ENCODE measurements around the gene DIRAS1. TPM values are rescaled to one million over a fixed set of nuclear protein-coding genes. Genes with fewer than 3 reads are reported as not detected.

The DIRAS1 gene
- total RNA-seq, 1 experiment from 2014 or later = 33.7 TPM

GRCh38 chr19:2700660-2701360 lies 20.4 kb downstream of the DIRAS1 start:
- no peaks in the 10 kb centered on the region for H3K27me3 ChIP-seq (ENCODE audit: insufficient read depth, low read length)
- TF ChIP-seq POLR2A (IDR thresholded peaks at IDR 0.05; ENCODE audit: borderline replicate concordance, extremely low read depth, insufficient read depth, insufficient read length) = no peak
- no peak for TF ChIP-seq ATF3 (IDR thresholded peaks at IDR 0.05)
- no peak for TF ChIP-seq CBX3 (IDR thresholded peaks at IDR 0.05; ENCODE audit: low read depth)
- no peak for TF ChIP-seq MAX (IDR thresholded peaks at IDR 0.05)
- TF ChIP-seq EGR1 (IDR thresholded peaks at IDR 0.05; ENCODE audit: low read depth) = no peak
- no peak for TF ChIP-seq FOSL1 (IDR thresholded peaks at IDR 0.05; ENCODE audit: low read depth)
- no peak for TF ChIP-seq ELF1 (IDR thresholded peaks at IDR 0.05; ENCODE audit: borderline replicate concordance, low read depth)
- no peak for TF ChIP-seq SRF (IDR thresholded peaks at IDR 0.05; ENCODE audit: low read depth)
- TF ChIP-seq EZH2phosphoT487 (IDR thresholded peaks at IDR 0.05; ENCODE audit: borderline replicate concordance) = no peak
- TF ChIP-seq POLR2AphosphoS5 (IDR thresholded peaks at IDR 0.05; ENCODE audit: low read depth, low read length) = no peak
- no peak for TF ChIP-seq ZBTB33 (IDR thresholded peaks at IDR 0.05; ENCODE audit: extremely low read depth, insufficient replicate concordance, low read length)
- TF ChIP-seq YY1 (IDR thresholded peaks at IDR 0.05; ENCODE audit: extremely low read depth, insufficient replicate concordance, low read depth, low read length) = no peak
- no peak for TF ChIP-seq TCF7L2 (IDR thresholded peaks at IDR 0.05; ENCODE audit: borderline replicate concordance, extremely low read depth, insufficient read depth, insufficient read length)
- no peak for TF ChIP-seq ZNF274 (IDR thresholded peaks at IDR 0.05; ENCODE audit: low read depth, low read length)
- TF ChIP-seq ZFX (IDR thresholded peaks at IDR 0.05) = no peak
- no peak for TF ChIP-seq EZH2 (IDR thresholded peaks at IDR 0.05)
- TF ChIP-seq SIN3A (IDR thresholded peaks at IDR 0.05; ENCODE audit: low read depth) = no peak
- TF ChIP-seq CTCF (IDR thresholded peaks at IDR 0.05 in 2 of 3, conservative IDR thresholded peaks at IDR 0.05 in 1 of 3; ENCODE audit: borderline replicate concordance in 1 of 3, insufficient read depth in 1 of 3, low read depth in 2 of 3, low read length in 2 of 3) = no peak
- H3K36me3 ChIP-seq (ENCODE audit: control insufficient read depth in 1 of 2, insufficient read depth in 2 of 2, low read length in 2 of 2) = no peaks in the 10 kb centered on the region
- no peaks in the 10 kb centered on the region for H3K79me2 ChIP-seq (ENCODE audit: insufficient read depth, low read length)
- no peaks in the 10 kb centered on the region for H3K9me2 ChIP-seq (ENCODE audit: insufficient read depth)
- H3K27ac ChIP-seq (ENCODE audit: low read depth, low read length) = no peak overlapping the region
- intact Hi-C loops (cut with micrococcal nuclease) = no loop called here
- no peaks in the 10 kb centered on the region for H4K20me1 ChIP-seq (ENCODE audit: insufficient read depth)
- H3K4me3 ChIP-seq (replicated peaks in 1 of 2; ENCODE audit: low read depth in 1 of 2, low read length in 2 of 2) = no peak overlapping the region
- no peaks in the 10 kb centered on the region for H3K9me3 ChIP-seq (ENCODE audit: control insufficient read depth in 1 of 2, insufficient read depth in 1 of 2, low read depth in 1 of 2, low read length in 2 of 2)
- no peak overlapping the region for H2AFZ ChIP-seq (ENCODE audit: low read depth, low read length, poor library complexity, severe bottlenecking)
- ATAC-seq (no peak), DNase-seq (ENCODE audit: low read depth, low spot score) (no peak)
- BruUV-seq (replicated peaks) = no TSS peak
- no peak overlapping the region for H3K9ac ChIP-seq (ENCODE audit: low read length)
- CTCF ChIA-PET = interaction anchor here (1.3 kb wide), 1 partner anchor 52 kb away, joined by 5 read pairs; no protein-coding TSS in a partner anchor
- H3K4me2 ChIP-seq (ENCODE audit: low read length) = no peak overlapping the region
- peaks cover 4 to 15% of the 10 kb centered on the region in 2 experiments; a peak in 3 of 4 replicates for H3K4me1 ChIP-seq (ENCODE audit: control insufficient read depth in 1 of 2, insufficient read depth in 2 of 2, low read length in 2 of 2)
- POLR2A ChIA-PET = no interaction called here
- RAD21 ChIA-PET (ENCODE audit: low non-redundant PET in 1 of 2, low total read pairs in 2 of 2, uncharacterized antibody in 2 of 2, unreplicated experiment in 2 of 2) = no interaction called here
